ENCODE measurements around the gene LMTK2.

- TF ChIP-seq, protein P1, sequence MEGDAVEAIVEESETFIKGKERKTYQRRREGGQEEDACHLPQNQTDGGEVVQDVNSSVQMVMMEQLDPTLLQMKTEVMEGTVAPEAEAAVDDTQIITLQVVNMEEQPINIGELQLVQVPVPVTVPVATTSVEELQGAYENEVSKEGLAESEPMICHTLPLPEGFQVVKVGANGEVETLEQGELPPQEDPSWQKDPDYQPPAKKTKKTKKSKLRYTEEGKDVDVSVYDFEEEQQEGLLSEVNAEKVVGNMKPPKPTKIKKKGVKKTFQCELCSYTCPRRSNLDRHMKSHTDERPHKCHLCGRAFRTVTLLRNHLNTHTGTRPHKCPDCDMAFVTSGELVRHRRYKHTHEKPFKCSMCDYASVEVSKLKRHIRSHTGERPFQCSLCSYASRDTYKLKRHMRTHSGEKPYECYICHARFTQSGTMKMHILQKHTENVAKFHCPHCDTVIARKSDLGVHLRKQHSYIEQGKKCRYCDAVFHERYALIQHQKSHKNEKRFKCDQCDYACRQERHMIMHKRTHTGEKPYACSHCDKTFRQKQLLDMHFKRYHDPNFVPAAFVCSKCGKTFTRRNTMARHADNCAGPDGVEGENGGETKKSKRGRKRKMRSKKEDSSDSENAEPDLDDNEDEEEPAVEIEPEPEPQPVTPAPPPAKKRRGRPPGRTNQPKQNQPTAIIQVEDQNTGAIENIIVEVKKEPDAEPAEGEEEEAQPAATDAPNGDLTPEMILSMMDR (conservative IDR thresholded peaks at IDR 0.05): no peak
- no peak for TF ChIP-seq EZH2 (IDR thresholded peaks at IDR 0.05; ENCODE audit: low read depth)
Measured at GRCh38 chr7:98194672-98195457, 88.2 kb downstream of the LMTK2 start.

Data from PC-9 (cell line).